Psoas muscle (tissue), 8 donors: ENCODE data around the gene EML3. TPM values are rescaled to one million over a fixed set of nuclear protein-coding genes. Genes with fewer than 3 reads are reported as not detected.

Source experiments
- ATAC-seq, 4 donors: fragments of 200-7000 bp; cut with Tn5 transposase; one replicate each; pipeline ENCODE4 v1.9.1; 2020; ENCODE audit warnings: moderate library complexity in 3 of 4, mild to moderate bottlenecking in 2 of 4
- DNase-seq, 2 donors: peaks; one replicate each; pipeline ENCODE4 v3.0.0-alpha.2; 2020
- H3K27ac ChIP-seq: fragments of 200-600 bp; one replicate; pipeline ENCODE4 v1.8.0; 2022
- H3K27me3 ChIP-seq, 3 donors: fragments of 200-600 bp in 1 of 3; one replicate each; pipeline versions ENCODE4 v1.6.1 to v1.8.0; 2013 to 2022; ENCODE audit warnings: low read length in 2 of 3, mild to moderate bottlenecking in 2 of 3, moderate library complexity in 1 of 3; ENCODE audit not compliant: insufficient read depth in 3 of 3
- H3K36me3 ChIP-seq, 2 donors: fragments of 200-600 bp in 1 of 2; one replicate each; pipeline versions ENCODE4 v1.6.1 to v1.8.0; 2013 to 2022; ENCODE audit warnings: low read depth in 1 of 2, mild to moderate bottlenecking in 1 of 2, moderate library complexity in 1 of 2; ENCODE audit not compliant: insufficient read depth in 1 of 2
- H3K4me1 ChIP-seq: fragments of 200-600 bp; one replicate; pipeline ENCODE4 v1.8.0; 2022
- H3K4me3 ChIP-seq: fragments of 200-600 bp; one replicate; pipeline ENCODE4 v1.8.0; 2022; ENCODE audit warnings: mild to moderate bottlenecking
- H3K9me3 ChIP-seq: fragments of 200-600 bp; one replicate; pipeline ENCODE4 v1.8.0; 2022
- CTCF ChIP-seq: fragments of 200-600 bp; IDR thresholded peaks from one replicate; pipeline ENCODE4 v1.8.0; 2022; ENCODE audit warnings: antibody characterized with exemption
- WGBS, 3 donors: extraction: QIAGEN DNeasy Blood & Tissue Kit; methylation state at CpG; one replicate each; pipeline versions ENCODE4 v1.1.6 to v1.1.7; 2013; 5-methylcytosine and 5-hydroxymethylcytosine counted together
- intact Hi-C, 2 donors: fragments of 100-400 bp; cut with DNase I; formaldehyde crosslinking; loops; one replicate each; pipeline versions ENCODE4 v1.11.0 to v1.14.2; 2022
- polyA plus RNA-seq, 3 donors: library from polyadenylated mRNA; stranded (reverse); fragments of 200-250 nt; gene quantifications; one replicate each; pipeline ENCODE4 v1.2.3, GENCODE V29; 2013
- total RNA-seq, 4 donors: library from RNA; stranded (reverse); fragmentation: NEBNext Ultra II Directional in 2 of 4; extraction: Animal tissue kit (Norgen Biotek cat#: 25700) in 2 of 4; gene quantifications; one replicate each; pipeline versions ENCODE4 v1.2.1 to v1.2.4, GENCODE V29; 2021 to 2023
- donor health status: healthy with polysubstance abuse.
- donor health status: DM: no; HTN: no; CAD: no; lungs with moderate emphysema.
- donor health status: Bipolar disorder and iron deficiency.
- donor health status: healthy.
- donor health status: DM: yes; HTN: yes; CAD: no.
- donor health status: DM: no; HTN: no; CAD: no.
- donor health status: DM: no; HTN: no; CAD: no.
- donor health status: DM: yes; HTN: yes; CAD: no.

EML3 gene
- total and polyA plus RNA-seq, 7 donors = 7.4 to 19.5 (median 14.1) TPM

GRCh38 chr11:62603776-62604299, 8.7 kb downstream of the EML3 start:
- Histone ChIP-seq H3K27me3 (no peaks in the 10 kb centered on the region), H3K36me3 (peaks cover 2 to 36% of the 10 kb centered on the region in 2 donors), H3K4me1 (peaks cover 25% of the 10 kb centered on the region), H3K4me3 (no peak overlapping the region), H3K9me3 (no peaks in the 10 kb centered on the region), H3K27ac (no peak overlapping the region)
- TF ChIP-seq CTCF = no peak
- peak in 1 of 2 donors; percentile 47 for DNase-seq
- WGBS, 3 donors = 92 to 96% (median 94%) methylated on average over 8 of the region's 8 CpGs
- intact Hi-C loops = no loop called here
- ATAC-seq = no peak

GRCh38 chr11:62603072-62603408, 9.5 kb downstream of the EML3 start:
- 37 to 46% (median 38%) methylated on average over 13 of the region's 13 CpGs for WGBS, 3 donors
- DNase-seq (no peak), ATAC-seq (no peak)
- no peak for TF ChIP-seq CTCF
- intact Hi-C loops = no loop called here
- Histone ChIP-seq H3K27ac (peak overlapping the region; percentile 92), H3K4me3 (peak overlapping the region; percentile 84), H3K4me1 (peaks cover 29% of the 10 kb centered on the region), H3K9me3 (no peaks in the 10 kb centered on the region), H3K36me3 (peaks cover 5 to 36% of the 10 kb centered on the region in 2 donors), H3K27me3 (no peaks in the 10 kb centered on the region)

- peak; percentile 23 for TF ChIP-seq CTCF
- DNase-seq (peak; percentile 64 to 85), ATAC-seq (peak; percentile 24 to 76 (median 68))
- peaks cover 5 to 40% of the 10 kb centered on the region in 2 donors for H3K36me3 ChIP-seq
- H3K27me3 ChIP-seq = no peaks in the 10 kb centered on the region
- H3K27ac ChIP-seq = peak overlapping the region; percentile 92
- no peaks in the 10 kb centered on the region for H3K9me3 ChIP-seq
- H3K4me3 ChIP-seq = peak overlapping the region; percentile 84
- WGBS, 3 donors = 4 to 7% (median 5%) methylated on average over 71 to 96 of the region's 96 CpGs
- intact Hi-C loops = no loop called here
- H3K4me1 ChIP-seq = peaks cover 29% of the 10 kb centered on the region
These were observed 10.2 kb downstream of the EML3 start for GRCh38 chr11:62602141-62603071.

- 0% methylated on average over 55 to 83 of the region's 83 CpGs for WGBS, 3 donors
- intact Hi-C loops = no loop called here
- TF ChIP-seq CTCF = no peak
- Histone ChIP-seq H3K27me3 (no peaks in the 10 kb centered on the region), H3K4me3 (peak within 1 kb of the TSS; percentile 84), H3K4me1 (peaks cover 29% of the 10 kb centered on the region), H3K36me3 (peaks cover 5 to 44% of the 10 kb centered on the region in 2 donors), H3K9me3 (no peaks in the 10 kb centered on the region), H3K27ac (peak within 1 kb of the TSS; percentile 92)
- DNase-seq (peak; percentile 96 to 99), ATAC-seq (peak; percentile 90 to 91 (median 91))
These were observed 11.0 kb downstream of the EML3 start, which contains the start of gene MTA2 for GRCh38 chr11:62601372-62602140. Gene MTA2, minus strand, starts transcription at chr11:62601865. Its CDS starts 415 bp downstream, at chr11:62601450.
